ENCODE results near the gene CCDC148. TPM values are rescaled to one million over a fixed set of nuclear protein-coding genes. Genes with fewer than 3 reads are reported as not detected.

The CCDC148 gene
- total and polyA plus RNA-seq, 2 experiments from 2014 or later = 1.2 to 1.8 TPM

- H3K79me2 ChIP-seq (replicated peaks; ENCODE audit: insufficient read depth) = no peaks in the 10 kb centered on the region
- no peaks in the 10 kb centered on the region for H3F3A ChIP-seq (replicated peaks; ENCODE audit: low read depth)
- no peak for TF ChIP-seq ETS1 (IDR thresholded peaks at IDR 0.05)
- TF ChIP-seq EZH2phosphoT487 (IDR thresholded peaks at IDR 0.05; ENCODE audit: unreplicated experiment) = no peak
- no peak for TF ChIP-seq CREB1 (CRISPR knock-in tag; IDR thresholded peaks at IDR 0.05; ENCODE audit: low read depth)
- no peak for TF ChIP-seq REST (IDR thresholded peaks at IDR 0.05; ENCODE audit: unreplicated experiment)
- no peak for TF ChIP-seq CTCF (conservative IDR thresholded peaks at IDR 0.05; ENCODE audit: low read depth in 2 of 2)
- TF ChIP-seq ZNF331 (CRISPR knock-in tag; IDR thresholded peaks at IDR 0.05; ENCODE audit: low read depth) = no peak
- TF ChIP-seq ZNF114 (CRISPR knock-in tag; IDR thresholded peaks at IDR 0.05) = no peak
- no peak for TF ChIP-seq JUNB (IDR thresholded peaks at IDR 0.05; ENCODE audit: unreplicated experiment)
- no peak overlapping the region for H3K4me2 ChIP-seq
- peaks cover 11% of the 10 kb centered on the region; the same call in 1 of the 2 replicates for H3K9me2 ChIP-seq (ENCODE audit: insufficient read depth)
- no peak for DNase-seq (ENCODE audit: low spot score)
- Mint-ChIP-seq H3K4me1 (peaks cover 41% of the 10 kb centered on the region), H3K9me3 (no peaks in the 10 kb centered on the region), H3K27me3 (ENCODE audit: insufficient read depth, low read depth, poor library complexity) (peaks cover 1% of the 10 kb centered on the region), H3K4me3 (no peak overlapping the region), H3K36me3 (ENCODE audit: low read depth) (no peaks in the 10 kb centered on the region), H3K27ac (no peak overlapping the region)
- H3K36me3 ChIP-seq (ENCODE audit: insufficient read depth) = no peaks in the 10 kb centered on the region
- no peak overlapping the region for H3K27ac ChIP-seq (ENCODE audit: low read depth)
- no peaks in the 10 kb centered on the region for H3K27me3 ChIP-seq (ENCODE audit: insufficient read depth)
- peaks cover 40% of the 10 kb centered on the region for H3K4me1 ChIP-seq (ENCODE audit: insufficient read depth)
- no peaks in the 10 kb centered on the region for H4K20me1 ChIP-seq (replicated peaks; ENCODE audit: insufficient read depth)
- H2AFZ ChIP-seq = no peak overlapping the region
- no peak for ATAC-seq
- H3K4me3 ChIP-seq = no peak overlapping the region
Observed at GRCh38 chr2:158124896-158125295, 331.7 kb downstream of the CCDC148 start.

Small RNAs within 50 kb of the gene (small RNA-seq; reads per million reads assigned to genes)
- not detected for gene RN7SL393P (ENCODE audit: low replicate concordance)

Other genes starting within 250 kb of the CCDC148 start
- 66.7 and 92.3 TPM in 2 replicates for gene PKP4, start 199 bp upstream of the CCDC148 start, total RNA-seq (2014; rRNA removed; shearing (Covaris generic))
- 34.6 and 35.7 TPM in 2 replicates for gene PKP4, start 199 bp upstream of the CCDC148 start, polyA plus RNA-seq (2016; fragmentation: Nextera tagmentation; extraction: Ambion mirVana)

Measured in GM23338 (cell line).